Measurements from ENCODE around the gene MSI2.

MSI2 gene

DNA sequence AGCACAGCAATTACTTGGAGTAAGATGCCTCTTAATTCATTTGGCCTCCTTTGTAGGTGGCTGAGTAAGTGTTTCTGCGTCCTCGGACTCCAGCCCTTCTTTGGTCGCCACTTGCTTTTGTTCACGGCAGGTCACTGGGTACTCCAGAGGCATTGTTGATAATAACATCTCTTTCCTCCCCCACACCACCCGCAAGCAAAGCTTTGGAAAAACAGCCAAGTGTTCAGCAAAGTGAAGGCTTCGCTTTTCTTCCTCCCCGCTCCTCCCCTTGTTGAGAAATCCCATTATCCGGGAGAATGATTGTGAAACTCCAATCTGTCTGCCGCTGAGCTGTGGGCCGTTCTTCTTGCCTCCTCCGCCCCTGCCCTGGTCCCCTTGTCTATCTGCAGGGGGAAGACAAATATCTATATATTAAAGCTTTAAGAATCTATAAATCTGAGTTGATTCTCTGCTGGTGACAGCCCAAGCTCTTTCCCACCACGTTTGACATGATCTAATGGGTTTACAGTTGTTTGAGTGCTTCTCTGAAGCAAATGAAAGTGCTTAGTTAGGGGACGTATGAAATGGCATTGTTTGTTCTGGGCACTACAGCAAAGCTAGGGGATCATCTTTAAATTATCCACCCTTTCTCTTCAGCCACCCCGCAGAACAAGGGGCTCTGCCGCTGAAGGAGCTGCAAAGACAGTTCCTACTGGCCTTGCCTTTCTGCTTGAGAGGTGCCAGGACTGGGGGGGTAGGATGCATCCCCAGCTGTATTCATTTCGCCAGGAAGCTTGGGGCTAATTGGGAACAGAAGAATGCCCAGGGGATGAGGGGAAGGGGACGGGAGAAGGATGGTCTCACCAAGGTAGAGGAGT is 321.7 kb downstream of the MSI2 start:
- no peak for DNase-seq (ENCODE audit: low read depth in 2 of 2)

- no peak for DNase-seq (ENCODE audit: low read depth in 2 of 2)
Observed at GRCh38 chr17:57578608-57579225, 322.4 kb downstream of the MSI2 start.

DNA sequence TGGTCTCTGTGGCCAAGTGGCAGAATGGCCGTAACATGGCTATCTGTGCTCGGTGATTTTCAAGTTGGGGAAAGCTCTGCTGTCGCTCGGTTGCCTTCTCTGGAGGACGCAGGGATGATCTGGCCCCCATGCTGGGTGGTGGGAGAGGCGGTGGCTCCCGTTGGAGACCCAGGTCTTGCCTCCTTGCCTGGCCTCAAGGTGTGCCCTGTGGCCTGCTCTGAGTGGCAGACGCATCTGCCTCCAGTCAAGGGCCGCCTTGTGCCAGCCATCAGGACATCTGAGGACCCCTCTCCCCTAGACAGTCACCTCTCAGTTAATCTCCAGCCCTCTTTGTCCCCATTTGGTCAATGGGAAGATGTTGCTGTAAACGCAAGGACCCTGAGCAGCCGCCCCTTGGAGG is 322.9 kb downstream of the MSI2 start:
- DNase-seq (ENCODE audit: low read depth in 2 of 2) = no peak

GRCh38 chr17:57580055-57580739 is 323.9 kb downstream of the MSI2 start:
- DNase-seq (ENCODE audit: low read depth in 2 of 2) = no peak

DNA sequence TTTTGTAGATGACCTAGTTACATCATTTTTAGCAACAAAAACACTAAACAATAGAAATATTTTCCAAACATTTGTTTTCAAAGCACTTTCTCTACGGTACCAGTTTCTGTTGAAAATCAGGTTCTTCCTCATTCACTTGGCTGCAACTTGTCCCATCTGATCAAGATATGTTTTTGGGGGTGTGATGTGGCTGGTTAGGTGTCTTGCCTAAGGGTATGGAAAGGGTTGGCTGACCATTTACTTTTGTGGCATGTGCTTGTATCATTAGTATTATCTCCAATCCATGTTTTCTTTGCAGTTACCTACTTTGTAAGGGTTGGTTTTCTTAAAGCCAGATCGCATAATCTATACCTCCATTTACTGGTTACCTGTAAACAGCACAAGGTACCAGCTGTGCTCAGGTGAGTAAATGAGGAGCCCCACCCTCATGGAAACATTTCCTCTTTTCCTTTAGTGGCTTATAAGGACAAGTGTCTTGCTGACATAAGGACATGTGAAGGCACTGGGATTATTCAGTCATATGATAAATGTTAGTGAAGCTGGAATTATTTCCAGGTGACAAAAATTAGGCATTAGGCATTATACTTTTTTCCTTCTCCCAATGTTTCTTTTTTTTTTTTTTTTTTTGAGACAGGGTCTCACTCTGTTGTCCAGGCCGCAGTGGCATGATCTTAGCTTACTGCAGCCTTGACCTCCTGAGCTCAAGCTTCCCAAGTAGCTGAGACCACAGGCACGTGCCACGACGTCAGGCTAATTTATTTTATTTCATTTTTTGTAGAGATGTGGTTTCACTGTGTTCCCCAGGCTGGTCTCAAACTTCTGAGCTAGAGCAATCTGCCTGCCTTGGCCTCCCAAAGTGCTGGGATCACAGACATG is 326.8 kb downstream of the MSI2 start:
- DNase-seq (ENCODE audit: low read depth in 2 of 2) = no peak

DNA sequence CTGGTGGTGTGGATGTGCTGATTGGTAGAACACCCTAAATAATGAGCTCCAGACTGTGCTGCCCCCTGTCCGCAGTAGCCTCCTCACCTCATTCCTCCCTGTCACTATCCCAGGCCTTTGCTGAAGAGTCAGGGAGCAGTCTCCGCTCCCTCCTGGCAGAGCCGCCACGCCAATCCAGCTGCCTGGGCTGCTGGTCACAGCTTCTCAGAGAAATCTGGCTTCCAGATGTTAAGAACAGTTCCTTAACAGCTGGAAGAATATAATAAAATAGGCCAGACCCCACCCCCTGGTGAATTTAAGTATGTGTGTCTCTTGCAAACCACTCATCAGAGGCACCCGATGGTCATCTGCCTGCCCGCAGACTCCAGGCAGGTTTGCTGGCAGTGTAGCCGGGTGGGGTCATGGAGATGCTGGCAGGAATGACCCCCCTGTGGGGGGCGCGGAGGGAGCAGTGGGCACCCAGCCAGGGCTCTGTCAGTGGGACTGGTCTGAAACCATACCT is 327.8 kb downstream of the MSI2 start:
- DNase-seq (ENCODE audit: low read depth in 2 of 2) = no peak

- no peak for DNase-seq (ENCODE audit: low read depth in 2 of 2)
Observed at GRCh38 chr17:57585341-57586195, 329.2 kb downstream of the MSI2 start.

DNA sequence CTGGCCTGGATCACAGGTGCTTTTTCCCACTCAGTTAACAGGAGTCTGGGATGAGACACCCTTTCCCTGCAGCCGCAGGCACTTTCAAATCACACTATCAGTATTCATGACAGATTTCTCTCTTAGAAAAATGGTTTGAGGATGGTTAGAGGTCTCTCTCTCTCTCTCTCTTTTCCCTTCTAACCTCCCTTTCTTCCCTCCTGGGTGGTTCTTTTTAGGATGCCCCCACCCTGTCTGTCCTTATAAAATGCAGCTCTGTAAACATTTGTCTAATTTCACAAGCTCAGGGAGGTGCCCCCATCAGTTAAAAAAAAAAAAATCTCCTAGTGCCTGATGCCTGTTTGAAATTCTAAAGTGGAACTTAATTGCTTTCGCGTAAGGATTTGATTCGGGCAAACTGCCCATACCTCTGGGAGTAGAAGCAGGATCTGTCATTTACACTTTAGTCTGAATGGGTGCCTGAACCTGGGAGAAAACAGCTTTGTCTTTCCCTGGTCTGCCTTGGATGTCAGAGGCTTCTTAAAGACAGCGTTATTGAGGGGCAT is 329.9 kb downstream of the MSI2 start:
- no peak for DNase-seq (ENCODE audit: low read depth in 2 of 2)

- DNase-seq (ENCODE audit: low read depth in 2 of 2) = no peak
Observed at GRCh38 chr17:57586742-57587141, 330.4 kb downstream of the MSI2 start.

- DNase-seq (ENCODE audit: low read depth in 2 of 2) = no peak
Observed at GRCh38 chr17:57587193-57587969, 331.1 kb downstream of the MSI2 start.

- DNase-seq (ENCODE audit: low read depth in 2 of 2) = no peak
Observed at GRCh38 chr17:57588086-57588485, 331.8 kb downstream of the MSI2 start.

GRCh38 chr17:57589151-57590034 is 333.1 kb downstream of the MSI2 start:
- no peak for DNase-seq (ENCODE audit: low read depth in 2 of 2)

GRCh38 chr17:57593739-57594462 is 337.6 kb downstream of the MSI2 start:
- DNase-seq (ENCODE audit: low read depth in 2 of 2) = no peak

GRCh38 chr17:57594767-57595166 is 338.4 kb downstream of the MSI2 start:
- no peak for DNase-seq (ENCODE audit: low read depth in 2 of 2)

DNA sequence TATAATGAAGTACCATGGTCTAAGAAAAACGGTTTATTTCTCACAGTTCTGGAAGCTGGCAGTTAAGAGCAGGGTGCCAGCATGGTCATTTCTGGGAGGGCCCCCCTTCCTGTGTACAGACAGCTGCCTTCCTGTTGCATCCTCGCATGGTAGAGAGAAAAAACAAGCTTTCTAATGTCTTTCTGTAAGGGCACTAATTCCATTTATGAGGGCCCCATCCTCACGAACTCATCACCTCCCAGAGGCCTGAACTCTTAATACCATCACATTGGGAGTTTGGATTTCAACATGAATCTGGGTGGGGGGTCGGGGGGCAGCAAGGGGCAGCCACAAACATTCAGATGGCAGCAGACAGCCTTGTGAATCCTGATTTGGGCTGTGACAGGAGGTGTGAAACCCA is 339.1 kb downstream of the MSI2 start:
- no peak for DNase-seq (ENCODE audit: low read depth in 2 of 2)

DNA sequence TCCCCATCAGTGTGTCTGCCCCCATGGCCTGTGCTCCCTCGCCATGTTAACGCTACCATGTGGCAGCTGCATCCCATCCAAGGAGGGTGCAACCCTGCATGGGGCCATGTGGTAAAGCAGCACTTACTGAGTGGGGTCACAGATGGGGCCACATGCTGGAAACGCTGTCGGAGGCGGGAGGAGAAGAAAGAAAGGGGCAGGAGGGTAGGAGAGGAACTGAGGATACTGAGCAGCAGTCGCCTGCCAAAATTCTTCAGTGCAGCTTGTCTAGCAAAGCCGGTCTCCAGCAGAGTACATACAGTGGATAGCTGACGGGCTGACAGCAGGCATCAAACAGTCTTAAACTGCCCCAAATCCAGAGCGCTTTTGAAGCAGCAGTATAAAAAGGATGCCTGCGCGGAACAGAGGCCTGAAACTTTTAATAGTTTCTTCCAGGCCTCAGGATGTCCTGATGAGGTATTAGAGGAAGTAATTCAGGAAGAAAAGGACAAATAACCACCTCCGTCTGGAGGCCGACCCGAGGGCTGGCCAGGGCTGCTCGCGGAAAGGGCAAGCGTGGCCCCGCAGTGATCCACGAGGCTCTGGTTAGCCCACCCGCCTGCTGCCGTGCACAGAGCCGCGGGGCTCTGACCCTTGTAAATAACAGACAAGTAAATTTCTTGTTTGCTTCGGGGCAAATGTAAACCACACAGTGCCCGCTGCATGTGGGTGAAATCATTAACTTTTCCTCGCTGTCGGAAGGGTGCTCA is 339.8 kb downstream of the MSI2 start:
- DNase-seq (ENCODE audit: low read depth in 2 of 2) = no peak

GRCh38 chr17:57597101-57597500 is 340.8 kb downstream of the MSI2 start:
- no peak for DNase-seq (ENCODE audit: low read depth in 2 of 2)

All from stimulated activated CD8-positive, alpha-beta memory T cell treated with anti-CD3 and anti-CD28 coated beads, Interleukin-15, amount 100 ng/mL, for 48 hours (primary cell).